Liver (tissue), 9 donors: ENCODE data around the gene WHAMM. TPM values are rescaled to one million over a fixed set of nuclear protein-coding genes. Genes with fewer than 3 reads are reported as not detected.

ENCODE experiments used
- DNase-seq: peaks from one replicate; pipeline ENCODE4 v3.0.0-alpha.2; 2017; ENCODE audit warnings: low spot score
- H3K27ac ChIP-seq, 2 donors: one replicate each; pipeline ENCODE4 v1.7.0; 2013; ENCODE audit warnings: inconsistent platforms in 2 of 2, low read length in 2 of 2, control low read depth in 1 of 2, low read depth in 1 of 2, mild to moderate bottlenecking in 1 of 2
- H3K27me3 ChIP-seq, 4 donors: one replicate each; pipeline versions ENCODE4 v1.6.1 to v1.7.0; 2013; ENCODE audit warnings: low read length in 3 of 4, inconsistent platforms in 1 of 4, mild to moderate bottlenecking in 1 of 4, moderate library complexity in 1 of 4; ENCODE audit not compliant: control insufficient read depth in 4 of 4, insufficient read depth in 4 of 4
- H3K36me3 ChIP-seq, 4 donors: one replicate each; pipeline versions ENCODE4 v1.6.1 to v1.7.0; 2013; ENCODE audit warnings: low read length in 3 of 4, mild to moderate bottlenecking in 3 of 4, low read depth in 1 of 4, moderate library complexity in 1 of 4; ENCODE audit not compliant: control insufficient read depth in 4 of 4, insufficient read depth in 3 of 4
- H3K4me1 ChIP-seq, 4 donors: one replicate each; pipeline versions ENCODE4 v1.6.1 to v1.7.0; 2013; ENCODE audit warnings: low read length in 3 of 4, mild to moderate bottlenecking in 3 of 4, moderate library complexity in 1 of 4; ENCODE audit not compliant: control insufficient read depth in 4 of 4, insufficient read depth in 4 of 4
- H3K4me3 ChIP-seq, 3 donors: one replicate each; pipeline versions ENCODE4 v1.6.1 to v1.7.0; 2013; ENCODE audit warnings: low read length in 3 of 3, control low read depth in 1 of 3, low read depth in 1 of 3, mild to moderate bottlenecking in 1 of 3
- H3K9ac ChIP-seq, 2 donors: one replicate each; pipeline ENCODE4 v1.7.0; 2013; ENCODE audit warnings: low read length in 2 of 2, mild to moderate bottlenecking in 2 of 2, moderate library complexity in 2 of 2, control low read depth in 1 of 2, low read depth in 1 of 2
- H3K9me3 ChIP-seq, 4 donors: one replicate each; pipeline versions ENCODE4 v1.6.1 to v1.7.0; 2013; ENCODE audit warnings: low read length in 3 of 4; ENCODE audit not compliant: control insufficient read depth in 4 of 4
- EGR1 ChIP-seq, 2 donors: IDR thresholded peaks; 2 replicates each; pipeline ENCODE4 v1.6.1; 2016 to 2018; ENCODE audit warnings: antibody characterized with exemption in 2 of 2, low read depth in 2 of 2
- FOXA1 ChIP-seq: IDR thresholded peaks from 2 replicates; pipeline ENCODE4 v1.6.1; 2016; ENCODE audit warnings: antibody characterized with exemption
- FOXA2 ChIP-seq: IDR thresholded peaks from 2 replicates; pipeline ENCODE4 v1.6.1; 2016; ENCODE audit warnings: antibody characterized with exemption
- GABPA ChIP-seq, 2 donors: IDR thresholded peaks in 1 of 2; conservative IDR thresholded peaks in 1 of 2; 2 replicates each; pipeline ENCODE4 v1.6.1; 2016; ENCODE audit warnings: antibody characterized with exemption in 2 of 2, mild to moderate bottlenecking in 1 of 2, moderate library complexity in 1 of 2
- HNF4A ChIP-seq, 2 donors: conservative IDR thresholded peaks; 2 replicates each; pipeline ENCODE4 v1.6.1; 2016; ENCODE audit warnings: antibody characterized with exemption in 2 of 2, mild to moderate bottlenecking in 2 of 2
- HNF4G ChIP-seq: IDR thresholded peaks from 2 replicates; pipeline ENCODE4 v1.6.1; 2016; ENCODE audit warnings: antibody characterized with exemption
- JUND ChIP-seq, 2 donors: IDR thresholded peaks; 2 replicates each; pipeline ENCODE4 v1.6.1; 2016; ENCODE audit warnings: antibody characterized with exemption in 2 of 2
- NR2F2 ChIP-seq: IDR thresholded peaks from 2 replicates; pipeline ENCODE4 v1.6.1; 2016; ENCODE audit warnings: antibody characterized with exemption
- RAD21 ChIP-seq, 2 donors: IDR thresholded peaks; 2 replicates each; pipeline ENCODE4 v1.6.1; 2016; ENCODE audit warnings: antibody characterized with exemption in 2 of 2, mild to moderate bottlenecking in 2 of 2
- RXRA ChIP-seq, 2 donors: IDR thresholded peaks; 2 replicates each; pipeline ENCODE4 v1.6.1; 2017 to 2018; ENCODE audit warnings: antibody characterized with exemption in 2 of 2, mild to moderate bottlenecking in 1 of 2
- SP1 ChIP-seq: IDR thresholded peaks from 2 replicates; pipeline ENCODE4 v1.6.1; 2018; ENCODE audit warnings: antibody characterized with exemption, mild to moderate bottlenecking
- TAF1 ChIP-seq: conservative IDR thresholded peaks from 2 replicates; pipeline ENCODE4 v1.6.1; 2016; ENCODE audit warnings: antibody characterized with exemption, mild to moderate bottlenecking
- YY1 ChIP-seq: IDR thresholded peaks from 2 replicates; pipeline ENCODE4 v1.6.1; 2016; ENCODE audit warnings: antibody characterized with exemption, mild to moderate bottlenecking
- WGBS: extraction: QIAGEN DNeasy Blood & Tissue Kit; methylation state at CpG from one replicate; pipeline ENCODE4 v1.1.7; 2013; 5-methylcytosine and 5-hydroxymethylcytosine counted together
- polyA plus RNA-seq, 2 donors: library from polyadenylated mRNA; stranded (reverse) in 1 of 2; unstranded in 1 of 2; fragments of 200-250 nt in 1 of 2; fragments of >200 nt in 1 of 2; fragmentation: Nextera tagmentation in 1 of 2; extraction: Ambion mirVana in 1 of 2; gene quantifications; one replicate each; pipeline versions ENCODE4 v1.2.1 to v1.2.3, GENCODE V29; 2013 to 2015
- total RNA-seq, 2 donors: library from RNA; depleted of rRNA; stranded (reverse); fragments of >200 nt; gene quantifications; one replicate each; pipeline ENCODE4 v1.2.3, GENCODE V29; 2014
- TF ChIP-seq, protein P1 (sequence below): IDR thresholded peaks from 2 replicates; pipeline ENCODE4 v1.6.1; 2016; ENCODE audit warnings: antibody characterized with exemption, mild to moderate bottlenecking
- TF ChIP-seq, protein P2 (sequence below): IDR thresholded peaks from 2 replicates; pipeline ENCODE4 v1.6.1; 2016; ENCODE audit warnings: antibody characterized with exemption
- TF ChIP-seq, protein P3 (sequence below): IDR thresholded peaks from 2 replicates; pipeline ENCODE4 v1.6.1; 2016; ENCODE audit warnings: antibody characterized with exemption
- TF ChIP-seq, protein P4 (sequence below): IDR thresholded peaks from 2 replicates; pipeline ENCODE4 v1.6.1; 2016; ENCODE audit warnings: antibody characterized with exemption
- TF ChIP-seq, protein P5 (sequence below): fragments of 150-350 bp; IDR thresholded peaks from 2 replicates; pipeline ENCODE4 v1.5.1; 2017; ENCODE audit warnings: improper control_type of control experiment, low read depth, low read length; ENCODE audit not compliant: missing input control
- donor health status: healthy.
- donor health status: healthy.
- donor health status: healthy.
- donor health status: healthy.
- donor health status: healthy.

The WHAMM gene
- total and polyA plus RNA-seq, 4 donors: 2.5 to 4.0 (median 3.2) TPM

DNA sequence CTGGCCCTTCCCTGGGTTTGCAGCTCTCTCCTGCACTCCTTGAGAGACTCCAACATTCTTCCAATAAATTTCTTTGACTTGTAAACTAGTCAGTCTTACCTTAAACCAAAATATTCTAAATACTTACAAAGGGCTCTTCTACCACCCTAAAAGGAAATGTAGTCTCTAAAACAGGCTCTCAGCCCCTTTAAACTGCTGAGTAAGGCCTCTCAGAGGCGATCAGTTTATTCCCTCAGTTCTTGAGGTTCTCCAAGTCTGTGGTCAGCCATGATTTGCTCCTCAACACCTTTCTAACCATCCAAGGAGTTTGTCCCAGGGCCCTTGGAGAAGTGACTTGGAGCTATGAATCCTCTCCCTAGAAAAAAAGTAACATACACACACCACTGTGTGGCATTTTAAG lies 64.8 kb downstream of the WHAMM start:
- DNase-seq: no peak
- Histone ChIP-seq H3K4me3 (no peak overlapping the region), H3K27me3 (no peaks in the 10 kb centered on the region), H3K9ac (no peak overlapping the region), H3K9me3 (no peaks in the 10 kb centered on the region), H3K4me1 (peaks cover 0 to 6% (median 1%) of the 10 kb centered on the region in 4 donors), H3K36me3 (peaks cover 0 to 22% (median 12%) of the 10 kb centered on the region in 4 donors), H3K27ac (no peak overlapping the region)
- 81% methylated on average over 1 of the region's 1 CpG for WGBS
- TF ChIP-seq GABPA (IDR thresholded peaks at IDR 0.05 in 1 of 2, conservative IDR thresholded peaks at IDR 0.05 in 1 of 2) (no peak), HNF4G (no peak), JUND (IDR thresholded peaks at IDR 0.05) (no peak), NR2F2 (no peak), HNF4A (conservative IDR thresholded peaks at IDR 0.05) (no peak), YY1 (no peak), SP1 (no peak), FOXA2 (no peak)
- TF ChIP-seq, protein P1, sequence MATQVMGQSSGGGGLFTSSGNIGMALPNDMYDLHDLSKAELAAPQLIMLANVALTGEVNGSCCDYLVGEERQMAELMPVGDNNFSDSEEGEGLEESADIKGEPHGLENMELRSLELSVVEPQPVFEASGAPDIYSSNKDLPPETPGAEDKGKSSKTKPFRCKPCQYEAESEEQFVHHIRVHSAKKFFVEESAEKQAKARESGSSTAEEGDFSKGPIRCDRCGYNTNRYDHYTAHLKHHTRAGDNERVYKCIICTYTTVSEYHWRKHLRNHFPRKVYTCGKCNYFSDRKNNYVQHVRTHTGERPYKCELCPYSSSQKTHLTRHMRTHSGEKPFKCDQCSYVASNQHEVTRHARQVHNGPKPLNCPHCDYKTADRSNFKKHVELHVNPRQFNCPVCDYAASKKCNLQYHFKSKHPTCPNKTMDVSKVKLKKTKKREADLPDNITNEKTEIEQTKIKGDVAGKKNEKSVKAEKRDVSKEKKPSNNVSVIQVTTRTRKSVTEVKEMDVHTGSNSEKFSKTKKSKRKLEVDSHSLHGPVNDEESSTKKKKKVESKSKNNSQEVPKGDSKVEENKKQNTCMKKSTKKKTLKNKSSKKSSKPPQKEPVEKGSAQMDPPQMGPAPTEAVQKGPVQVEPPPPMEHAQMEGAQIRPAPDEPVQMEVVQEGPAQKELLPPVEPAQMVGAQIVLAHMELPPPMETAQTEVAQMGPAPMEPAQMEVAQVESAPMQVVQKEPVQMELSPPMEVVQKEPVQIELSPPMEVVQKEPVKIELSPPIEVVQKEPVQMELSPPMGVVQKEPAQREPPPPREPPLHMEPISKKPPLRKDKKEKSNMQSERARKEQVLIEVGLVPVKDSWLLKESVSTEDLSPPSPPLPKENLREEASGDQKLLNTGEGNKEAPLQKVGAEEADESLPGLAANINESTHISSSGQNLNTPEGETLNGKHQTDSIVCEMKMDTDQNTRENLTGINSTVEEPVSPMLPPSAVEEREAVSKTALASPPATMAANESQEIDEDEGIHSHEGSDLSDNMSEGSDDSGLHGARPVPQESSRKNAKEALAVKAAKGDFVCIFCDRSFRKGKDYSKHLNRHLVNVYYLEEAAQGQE: no peak
- TF ChIP-seq, protein P2, sequence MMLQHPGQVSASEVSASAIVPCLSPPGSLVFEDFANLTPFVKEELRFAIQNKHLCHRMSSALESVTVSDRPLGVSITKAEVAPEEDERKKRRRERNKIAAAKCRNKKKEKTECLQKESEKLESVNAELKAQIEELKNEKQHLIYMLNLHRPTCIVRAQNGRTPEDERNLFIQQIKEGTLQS: no peak

DNA sequence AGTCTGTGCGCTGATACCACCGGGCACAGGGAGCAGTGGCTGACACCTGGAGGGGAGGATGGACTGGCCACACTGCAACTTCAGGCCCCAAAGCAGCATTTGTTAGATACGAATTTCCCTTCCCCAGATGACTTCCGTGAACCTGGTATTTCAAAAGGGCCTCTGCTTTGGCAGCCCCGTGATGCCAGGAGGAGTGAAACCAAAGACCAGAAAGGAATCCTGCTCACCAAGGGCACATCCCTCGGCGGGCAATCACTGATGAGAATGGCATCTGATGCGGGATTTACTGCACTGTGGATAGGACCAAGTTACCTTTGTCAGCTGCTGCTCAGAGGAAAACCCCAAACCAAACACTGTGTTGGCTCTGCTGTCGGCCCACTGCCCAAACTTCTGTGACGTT lies 65.5 kb downstream of the WHAMM start:
- no peak for TF ChIP-seq RXRA (IDR thresholded peaks at IDR 0.05)
- TF ChIP-seq FOXA2: no peak
- TF ChIP-seq, protein P3, sequence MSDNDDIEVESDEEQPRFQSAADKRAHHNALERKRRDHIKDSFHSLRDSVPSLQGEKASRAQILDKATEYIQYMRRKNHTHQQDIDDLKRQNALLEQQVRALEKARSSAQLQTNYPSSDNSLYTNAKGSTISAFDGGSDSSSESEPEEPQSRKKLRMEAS: no peak
- TF ChIP-seq, protein P2: no peak
- TF ChIP-seq YY1: no peak
- no peak for TF ChIP-seq SP1
- no peak for TF ChIP-seq FOXA1
- TF ChIP-seq HNF4G: no peak
- TF ChIP-seq EGR1 (IDR thresholded peaks at IDR 0.05; ENCODE audit: low read depth in 2 of 2): no peak
- TF ChIP-seq, protein P4, sequence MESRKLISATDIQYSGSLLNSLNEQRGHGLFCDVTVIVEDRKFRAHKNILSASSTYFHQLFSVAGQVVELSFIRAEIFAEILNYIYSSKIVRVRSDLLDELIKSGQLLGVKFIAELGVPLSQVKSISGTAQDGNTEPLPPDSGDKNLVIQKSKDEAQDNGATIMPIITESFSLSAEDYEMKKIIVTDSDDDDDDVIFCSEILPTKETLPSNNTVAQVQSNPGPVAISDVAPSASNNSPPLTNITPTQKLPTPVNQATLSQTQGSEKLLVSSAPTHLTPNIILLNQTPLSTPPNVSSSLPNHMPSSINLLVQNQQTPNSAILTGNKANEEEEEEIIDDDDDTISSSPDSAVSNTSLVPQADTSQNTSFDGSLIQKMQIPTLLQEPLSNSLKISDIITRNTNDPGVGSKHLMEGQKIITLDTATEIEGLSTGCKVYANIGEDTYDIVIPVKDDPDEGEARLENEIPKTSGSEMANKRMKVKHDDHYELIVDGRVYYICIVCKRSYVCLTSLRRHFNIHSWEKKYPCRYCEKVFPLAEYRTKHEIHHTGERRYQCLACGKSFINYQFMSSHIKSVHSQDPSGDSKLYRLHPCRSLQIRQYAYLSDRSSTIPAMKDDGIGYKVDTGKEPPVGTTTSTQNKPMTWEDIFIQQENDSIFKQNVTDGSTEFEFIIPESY: no peak
- no peak for TF ChIP-seq HNF4A (conservative IDR thresholded peaks at IDR 0.05)
- TF ChIP-seq GABPA (IDR thresholded peaks at IDR 0.05 in 1 of 2, conservative IDR thresholded peaks at IDR 0.05 in 1 of 2): no peak
- TF ChIP-seq JUND (IDR thresholded peaks at IDR 0.05): no peak
- no peak for TF ChIP-seq TAF1
- TF ChIP-seq NR2F2: no peak
- TF ChIP-seq, protein P1: no peak
- TF ChIP-seq RAD21 (IDR thresholded peaks at IDR 0.05): no peak
- TF ChIP-seq, protein P5, sequence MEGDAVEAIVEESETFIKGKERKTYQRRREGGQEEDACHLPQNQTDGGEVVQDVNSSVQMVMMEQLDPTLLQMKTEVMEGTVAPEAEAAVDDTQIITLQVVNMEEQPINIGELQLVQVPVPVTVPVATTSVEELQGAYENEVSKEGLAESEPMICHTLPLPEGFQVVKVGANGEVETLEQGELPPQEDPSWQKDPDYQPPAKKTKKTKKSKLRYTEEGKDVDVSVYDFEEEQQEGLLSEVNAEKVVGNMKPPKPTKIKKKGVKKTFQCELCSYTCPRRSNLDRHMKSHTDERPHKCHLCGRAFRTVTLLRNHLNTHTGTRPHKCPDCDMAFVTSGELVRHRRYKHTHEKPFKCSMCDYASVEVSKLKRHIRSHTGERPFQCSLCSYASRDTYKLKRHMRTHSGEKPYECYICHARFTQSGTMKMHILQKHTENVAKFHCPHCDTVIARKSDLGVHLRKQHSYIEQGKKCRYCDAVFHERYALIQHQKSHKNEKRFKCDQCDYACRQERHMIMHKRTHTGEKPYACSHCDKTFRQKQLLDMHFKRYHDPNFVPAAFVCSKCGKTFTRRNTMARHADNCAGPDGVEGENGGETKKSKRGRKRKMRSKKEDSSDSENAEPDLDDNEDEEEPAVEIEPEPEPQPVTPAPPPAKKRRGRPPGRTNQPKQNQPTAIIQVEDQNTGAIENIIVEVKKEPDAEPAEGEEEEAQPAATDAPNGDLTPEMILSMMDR: no peak
- Histone ChIP-seq H3K27ac (no peak overlapping the region), H3K4me3 (no peak overlapping the region), H3K36me3 (peaks cover 0 to 22% (median 12%) of the 10 kb centered on the region in 4 donors), H3K27me3 (no peaks in the 10 kb centered on the region), H3K9ac (no peak overlapping the region), H3K9me3 (no peaks in the 10 kb centered on the region), H3K4me1 (peaks cover 0 to 6% (median 1%) of the 10 kb centered on the region in 4 donors)
- no peak for DNase-seq
- 87% methylated on average over 10 of the region's 10 CpGs for WGBS
